NCI-H1105 treated with DMSO at 0.1 percent for 48 hours (cell line): ENCODE measurements around the gene GEMIN4.
"Not testable (repeated sequence)": the region's sequence is repeated elsewhere in the genome, so short reads cannot be mapped to it uniquely, and the experiment has no call there.

Source experiments
- DNase-seq: peaks from one replicate; lab custom pipeline; 2025; lab: John Stamatoyannopoulos, UW

Gene GEMIN4

DNA sequence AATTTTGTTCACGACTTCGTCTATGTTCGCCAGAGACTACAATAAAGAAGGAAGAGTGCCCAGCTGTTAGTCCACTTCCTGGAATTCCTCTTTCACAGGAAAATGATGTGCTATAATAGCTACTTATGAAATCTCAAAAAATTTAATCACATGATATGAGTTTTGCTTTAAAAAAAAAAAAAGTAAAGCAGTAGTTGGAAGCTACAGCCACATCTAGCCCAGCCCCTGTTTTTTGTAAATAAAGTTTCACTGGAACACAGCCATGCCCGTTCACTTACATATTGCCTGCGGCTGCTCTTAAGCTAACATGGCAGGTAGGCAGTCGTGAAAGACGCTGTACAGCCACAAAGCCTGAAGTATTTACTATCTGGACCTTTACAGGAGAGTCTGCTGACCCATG is 52.7 kb downstream of the GEMIN4 start:
- no peak for DNase-seq

DNA sequence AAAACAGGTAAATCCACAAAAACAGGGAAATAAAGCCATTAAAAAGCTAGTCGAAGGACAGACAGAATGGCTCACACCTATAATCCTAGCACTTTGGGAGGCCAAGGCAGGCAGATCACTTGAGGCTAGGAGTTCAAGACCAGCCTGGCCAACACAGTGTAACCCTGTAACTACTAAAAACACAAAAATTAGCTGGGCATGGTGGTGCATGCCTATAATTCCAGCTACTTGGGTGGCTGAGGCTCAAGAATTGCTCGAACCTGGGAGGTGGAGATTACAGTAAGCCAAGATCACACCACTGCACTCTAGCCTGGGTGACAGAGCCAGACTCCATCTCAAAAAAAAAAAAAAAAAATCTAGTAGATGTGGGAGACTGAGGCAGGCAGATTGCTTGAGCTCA is 54.0 kb downstream of the GEMIN4 start:
- DNase-seq, result not testable (repeated sequence)

DNA sequence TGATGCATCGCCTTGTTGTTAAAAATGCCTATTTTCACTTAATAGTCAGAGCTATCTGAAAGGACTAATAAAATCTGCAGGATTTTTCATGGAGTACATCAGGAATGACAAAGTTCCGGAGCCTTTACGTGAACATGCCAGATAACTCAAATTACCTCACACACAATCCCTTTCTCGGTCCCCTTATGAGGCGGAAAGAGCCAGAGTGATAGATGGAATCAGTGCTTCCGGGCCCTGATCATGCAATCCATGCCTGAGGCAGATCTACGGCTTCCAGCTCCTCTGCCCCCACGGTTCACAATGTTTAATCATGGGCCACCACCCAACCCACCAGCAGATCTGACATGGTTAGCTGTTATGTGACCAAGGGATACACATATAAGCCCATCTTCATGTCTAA is 54.4 kb downstream of the GEMIN4 start:
- DNase-seq, result no peak

DNA sequence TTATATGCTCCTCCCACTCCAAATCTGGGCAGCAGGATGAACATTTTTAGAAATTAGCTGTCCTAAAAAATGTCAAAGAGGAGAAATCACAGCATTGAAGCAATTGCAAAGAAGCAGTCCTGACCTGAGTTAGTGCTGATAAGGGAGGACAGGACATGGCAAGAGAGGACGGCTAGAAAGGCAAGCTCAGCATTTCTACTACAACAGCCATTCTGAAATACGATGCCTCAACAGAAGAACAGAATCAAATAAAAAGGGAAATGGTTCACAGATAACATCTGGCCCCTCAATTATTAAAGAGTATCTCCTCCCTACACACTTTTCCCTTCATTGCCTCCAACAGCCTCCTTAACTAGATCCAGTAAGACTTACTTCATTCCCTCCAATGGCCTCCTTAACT is 55.7 kb downstream of the GEMIN4 start:
- no peak for DNase-seq
